GM18951 (cell line): ENCODE results near the gene DNAJB2.

Source experiments
- POLR2A ChIP-seq: IDR thresholded peaks from 4 replicates; pipeline ENCODE4 v1.6.1; 2011; ENCODE audit warnings: mild to moderate bottlenecking; ENCODE audit not compliant: insufficient read length, insufficient read depth; ENCODE audit errors: extremely low read depth
- in situ Hi-C: fragments of 300-500 bp; cut with MboI; formaldehyde crosslinking; loops from one replicate; pipeline ENCODE4 v1.12.0; 2022; ENCODE audit warnings: low sequenced_read_pairs, mixed read lengths, inconsistent platforms; ENCODE audit not compliant: unreplicated experiment

Gene DNAJB2

DNA sequence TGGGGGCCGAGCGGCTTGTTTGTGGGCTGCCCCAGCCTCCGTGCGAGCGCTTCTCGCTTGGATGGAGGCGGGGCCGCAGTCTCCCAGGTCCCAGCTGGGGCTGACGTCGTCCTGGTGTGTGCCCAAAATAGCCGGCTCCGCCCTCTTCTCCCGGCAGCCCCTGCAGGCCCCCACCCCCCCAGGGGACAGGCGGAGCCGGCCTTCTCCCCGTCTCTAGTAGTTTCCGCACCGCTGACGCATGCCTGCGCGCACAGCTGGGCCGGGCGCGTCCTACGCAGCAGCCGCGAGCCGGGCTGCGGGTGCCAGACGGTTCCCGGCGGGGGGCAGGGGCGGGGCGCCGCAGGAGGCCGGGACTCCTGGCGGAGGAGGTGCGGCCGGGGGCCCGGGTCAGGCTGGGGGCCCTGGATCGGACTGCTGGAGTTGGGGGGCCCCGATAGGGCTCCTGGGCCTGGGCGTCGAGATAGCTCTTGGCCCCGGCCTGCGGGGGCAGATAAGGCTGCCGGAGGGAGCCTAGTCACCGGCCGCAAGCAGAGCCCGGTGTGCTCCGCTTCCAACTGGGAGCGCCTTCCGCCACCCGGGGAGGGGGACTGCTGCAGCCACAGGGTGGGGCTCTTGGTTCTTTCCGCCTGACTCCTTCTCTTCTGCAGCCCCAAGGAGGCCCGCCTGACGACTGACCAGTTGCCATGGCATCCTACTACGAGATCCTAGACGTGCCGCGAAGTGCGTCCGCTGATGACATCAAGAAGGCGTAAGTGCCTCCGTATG is at the start of gene DNAJB2:
Gene DNAJB2 (plus strand): TSS at position 216 of the 765 bp plus-strand sequence. CDS start 468 bp downstream, at position 684.
- TF ChIP-seq POLR2A, result peak; percentile 94
- in situ Hi-C loops, result no loop called here

DNA sequence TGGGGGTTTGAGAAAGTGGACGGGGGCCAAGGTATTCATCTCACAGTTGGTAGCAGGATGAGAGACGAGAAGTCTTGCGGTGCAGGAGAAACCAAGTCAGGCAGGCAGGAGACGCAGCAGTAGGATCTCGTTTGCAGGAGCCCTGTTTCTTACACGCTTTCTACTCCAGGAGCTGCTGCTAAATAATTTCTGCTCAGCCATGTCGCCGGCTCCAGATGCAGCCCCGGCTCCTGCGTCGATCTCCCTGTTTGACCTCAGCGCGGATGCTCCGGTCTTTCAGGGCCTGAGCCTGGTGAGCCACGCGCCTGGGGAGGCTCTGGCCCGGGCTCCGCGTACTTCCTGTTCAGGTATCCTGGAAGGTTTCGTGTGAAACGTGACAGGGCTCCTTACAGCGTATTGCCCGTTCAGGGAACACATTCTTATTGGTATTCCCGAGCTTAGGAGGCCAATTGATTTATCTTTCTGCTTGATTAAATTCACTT is 49.1 kb upstream of the DNAJB2 start:
- TF ChIP-seq POLR2A, result no peak
- in situ Hi-C loops, result no loop called here

DNA sequence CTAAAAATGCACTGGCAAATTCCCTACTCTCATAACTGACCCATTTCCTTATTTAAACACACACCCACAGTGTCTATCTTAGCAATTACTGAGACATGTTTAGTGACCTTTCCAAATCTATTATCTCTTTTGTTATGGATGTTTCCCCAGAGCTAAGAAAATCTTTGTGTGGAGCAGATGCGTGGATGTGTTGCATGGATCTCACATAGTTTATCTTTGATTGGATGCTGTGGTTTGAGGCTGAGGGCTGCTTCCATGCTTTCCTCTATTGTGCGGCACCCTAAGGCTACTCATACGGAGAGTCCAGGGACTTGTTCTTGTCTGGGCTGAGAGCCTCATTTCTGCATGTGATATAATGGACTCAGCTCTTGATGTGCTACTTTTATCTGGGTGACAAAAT is 44.8 kb upstream of the DNAJB2 start:
- in situ Hi-C loops, result no loop called here

DNA sequence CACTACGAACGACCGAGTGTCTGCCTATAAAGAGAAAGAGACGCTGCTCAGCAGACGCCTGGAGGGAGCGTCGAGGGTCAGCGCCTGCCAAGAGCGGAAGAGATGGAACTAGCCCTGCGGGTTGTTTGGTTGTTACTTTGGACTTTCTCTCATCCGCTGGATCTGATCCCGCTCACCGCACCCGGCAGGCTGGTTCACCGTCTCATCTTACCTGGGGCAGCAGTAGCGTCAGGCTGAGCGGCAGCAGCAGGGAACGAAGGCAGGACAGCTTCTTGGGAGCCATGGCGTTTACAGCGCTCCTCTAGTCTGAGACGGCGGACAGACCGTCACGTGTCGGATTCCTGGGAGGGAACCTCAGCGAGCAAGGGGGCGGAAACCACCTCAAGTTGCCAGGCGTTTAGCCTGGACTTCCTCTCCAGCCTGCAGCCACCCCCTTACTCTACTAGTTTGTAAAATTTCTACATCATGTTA is 35.8 kb upstream of the DNAJB2 start:
- in situ Hi-C loops, result no loop called here
- TF ChIP-seq POLR2A, result no peak

More for the DNA sequence above, 44.8 kb upstream of the DNAJB2 start:
- no peak for TF ChIP-seq POLR2A

DNA sequence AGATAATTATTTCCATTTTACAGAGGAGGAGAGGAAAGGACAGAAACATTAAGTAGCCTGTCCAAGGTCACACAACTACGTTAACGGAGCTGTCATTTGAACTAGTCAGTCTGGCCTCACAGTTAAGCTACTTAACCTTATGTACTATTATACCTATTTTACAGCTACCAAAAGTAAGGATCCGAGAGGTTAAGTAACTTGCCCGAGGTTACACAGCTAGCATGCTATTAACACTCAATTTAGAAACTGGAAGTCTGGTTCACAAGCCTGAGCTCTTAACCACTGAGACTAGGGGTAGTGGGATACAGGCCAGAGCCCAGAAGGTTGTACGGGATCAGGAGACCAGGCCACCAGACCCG is 34.4 kb upstream of the DNAJB2 start:
- in situ Hi-C loops, result no loop called here
- no peak for TF ChIP-seq POLR2A

DNA sequence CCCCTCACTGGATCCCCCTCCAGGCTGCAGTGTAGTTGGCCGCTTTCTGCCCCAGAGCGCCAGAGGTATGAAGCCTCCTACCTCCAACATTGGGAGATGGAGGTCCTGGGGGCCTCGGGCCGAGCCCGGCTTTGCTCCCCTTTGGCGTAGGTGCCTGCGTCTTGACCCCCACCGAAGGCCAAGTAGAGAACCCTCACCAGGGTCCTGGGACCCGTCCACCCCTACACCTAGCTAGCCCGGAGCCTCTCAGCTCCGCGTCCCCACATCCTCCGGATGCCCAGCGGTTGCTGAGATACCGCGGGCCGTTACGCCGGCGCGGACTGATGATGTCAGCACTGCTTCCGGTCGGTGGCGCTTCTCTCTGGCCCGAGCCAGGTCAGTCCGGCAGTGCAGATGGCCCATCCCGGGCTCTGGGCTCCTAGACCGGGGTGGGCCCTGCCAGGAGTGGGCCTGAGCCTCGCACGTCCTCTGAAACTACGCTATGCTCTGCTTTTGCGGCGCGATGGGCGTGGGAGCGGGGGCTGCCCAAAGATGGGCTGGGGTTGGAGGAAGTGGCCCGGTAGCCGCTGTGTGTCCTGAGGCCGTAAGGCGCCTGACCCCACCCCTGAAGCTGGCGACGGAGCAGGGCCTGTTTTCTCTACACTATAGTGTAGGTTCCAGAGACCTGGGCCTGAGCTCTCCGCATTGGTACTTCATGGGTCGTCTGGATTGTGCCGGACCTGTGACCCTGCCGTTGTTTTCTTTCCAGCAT is 33.8 kb upstream of the DNAJB2 start, which contains the start of the genes GLB1L and STK16:
Gene GLB1L (minus strand): TSS at position 297 of the 751 bp plus-strand sequence. CDS start 1,871 bp downstream, outside the sequence.
Gene STK16 (plus strand): TSS at position 332 of the 751 bp plus-strand sequence. CDS start 521 bp downstream, outside the sequence.
- peak; percentile 92 for TF ChIP-seq POLR2A
- in situ Hi-C loops, result no loop called here

DNA sequence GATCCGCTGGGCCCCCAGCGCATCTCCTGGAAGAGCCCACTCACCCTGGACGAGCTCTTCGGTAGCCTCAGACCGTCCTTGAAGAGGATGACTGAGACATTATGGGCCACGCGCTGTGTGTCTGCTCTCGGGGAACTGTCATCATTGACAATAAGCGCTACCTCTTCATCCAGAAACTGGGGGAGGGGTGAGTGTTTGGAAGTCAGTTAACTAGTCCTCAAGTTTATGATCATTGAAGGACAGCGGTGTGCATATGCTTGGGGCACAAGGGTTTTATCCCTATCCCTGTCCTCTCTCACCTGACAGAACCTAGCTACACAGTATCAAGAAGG is 33.3 kb upstream of the DNAJB2 start:
- no peak for TF ChIP-seq POLR2A
- in situ Hi-C loops, result no loop called here

DNA sequence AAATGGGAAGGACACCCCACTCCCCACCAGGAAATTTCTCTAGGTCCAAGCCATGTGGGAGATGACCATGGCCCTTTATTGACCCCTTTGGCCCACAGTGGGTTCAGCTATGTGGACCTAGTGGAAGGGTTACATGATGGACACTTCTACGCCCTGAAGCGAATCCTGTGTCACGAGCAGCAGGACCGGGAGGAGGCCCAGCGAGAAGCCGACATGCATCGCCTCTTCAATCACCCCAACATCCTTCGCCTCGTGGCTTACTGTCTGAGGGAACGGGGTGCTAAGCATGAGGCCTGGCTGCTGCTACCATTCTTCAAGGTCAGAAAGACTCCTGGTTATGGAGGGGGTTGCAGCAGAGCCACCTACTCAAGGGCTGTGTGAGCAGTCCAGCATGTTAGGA is 32.6 kb upstream of the DNAJB2 start:
- in situ Hi-C loops, result no loop called here
- TF ChIP-seq POLR2A, result no peak

DNA sequence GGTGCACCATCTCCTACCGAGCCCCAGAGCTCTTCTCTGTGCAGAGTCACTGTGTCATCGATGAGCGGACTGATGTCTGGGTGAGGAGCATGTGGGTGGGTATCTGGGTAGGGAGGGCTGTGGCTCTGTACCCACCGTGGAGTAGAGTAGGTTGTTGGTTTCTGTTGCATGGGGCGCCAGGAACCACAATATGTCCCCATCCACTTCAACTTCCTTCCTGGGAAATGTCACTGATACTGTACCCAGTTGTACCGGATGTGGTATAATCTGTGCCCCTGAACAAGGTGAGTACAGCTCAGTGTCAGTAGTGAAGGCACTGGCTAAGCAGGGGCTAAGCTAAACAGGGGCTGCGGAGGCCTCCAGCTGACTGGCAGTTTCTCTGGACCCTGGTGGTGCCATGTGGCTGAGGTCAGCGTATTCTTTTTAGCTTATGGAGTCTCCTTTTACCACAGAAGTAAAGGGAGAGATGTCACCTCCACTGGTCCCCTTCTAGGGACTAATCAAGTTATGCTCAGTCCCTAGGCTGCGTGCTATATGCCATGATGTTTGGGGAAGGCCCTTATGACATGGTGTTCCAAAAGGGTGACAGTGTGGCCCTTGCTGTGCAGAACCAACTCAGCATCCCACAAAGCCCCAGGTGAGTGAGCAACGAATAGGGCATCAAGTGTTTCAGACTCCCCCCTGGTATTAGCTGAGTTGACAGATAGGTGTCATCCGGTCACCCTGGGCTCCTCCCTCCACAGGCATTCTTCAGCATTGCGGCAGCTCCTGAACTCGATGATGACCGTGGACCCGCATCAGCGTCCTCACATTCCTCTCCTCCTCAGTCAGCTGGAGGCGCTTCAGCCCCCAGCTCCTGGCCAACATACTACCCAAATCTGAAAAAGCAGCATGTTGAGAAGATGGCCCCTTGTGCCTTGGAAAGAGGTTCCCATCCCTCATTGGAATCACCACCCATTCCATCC is 31.2 kb upstream of the DNAJB2 start:
- in situ Hi-C loops, result no loop called here
- peak; percentile 9 for TF ChIP-seq POLR2A

DNA sequence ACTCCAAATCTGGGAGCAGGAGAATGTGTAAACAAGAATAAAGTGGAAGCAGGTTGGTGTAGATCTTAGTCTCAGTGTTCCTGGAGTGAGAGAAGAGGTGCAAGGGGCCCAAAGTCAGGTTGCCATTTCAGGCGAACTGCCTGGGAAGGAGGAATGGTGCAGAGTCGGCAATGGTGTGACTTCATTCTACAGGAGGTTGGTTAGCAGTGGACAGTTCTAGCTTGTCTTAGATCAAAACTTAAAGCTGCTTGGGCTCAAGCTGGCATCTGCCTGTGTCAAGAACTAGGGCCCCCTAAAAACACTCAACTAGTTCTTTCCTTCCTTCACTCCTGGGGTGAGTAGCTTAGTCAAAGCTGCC is 30.3 kb upstream of the DNAJB2 start:
- in situ Hi-C loops, result no loop called here
- no peak for TF ChIP-seq POLR2A

DNA sequence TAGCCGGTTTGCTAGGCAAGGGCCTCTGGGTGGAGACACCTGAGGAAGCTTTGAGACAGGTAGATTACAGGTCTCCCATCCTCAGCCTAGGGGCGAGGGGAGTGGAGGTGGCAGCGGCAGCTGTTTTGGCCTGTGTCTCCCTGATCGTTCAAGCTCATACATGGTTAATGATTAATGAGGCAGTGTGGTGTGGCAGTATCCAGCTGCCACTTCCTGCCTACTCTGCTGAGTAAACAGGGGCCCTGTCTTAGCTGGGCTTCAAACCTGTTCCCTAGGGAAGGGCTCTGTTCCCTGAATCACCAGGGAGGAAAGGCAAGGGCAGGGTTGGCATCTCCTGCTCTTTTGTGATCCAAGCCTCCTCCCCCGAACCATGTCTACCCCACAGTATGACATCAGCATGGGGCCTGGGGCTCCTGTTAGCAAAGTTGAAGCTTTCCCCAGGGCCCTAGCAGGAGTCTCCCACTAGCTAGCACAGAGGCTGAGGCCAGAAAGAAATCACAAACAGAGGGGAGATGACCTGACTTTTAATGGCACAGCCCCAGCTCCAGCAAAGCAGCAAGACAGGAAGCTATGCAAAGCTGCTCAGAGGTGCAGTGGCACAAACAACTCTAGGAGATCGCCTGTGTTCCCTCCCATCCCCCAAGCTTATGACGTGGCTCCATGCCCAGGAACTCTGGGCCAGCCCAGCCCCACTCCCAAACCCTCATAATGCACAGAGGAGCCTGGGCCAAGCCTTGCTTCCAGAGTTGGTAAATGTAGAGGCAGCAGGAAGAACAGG is 29.8 kb upstream of the DNAJB2 start:
- peak; percentile 45 for TF ChIP-seq POLR2A
- in situ Hi-C loops, result no loop called here

DNA sequence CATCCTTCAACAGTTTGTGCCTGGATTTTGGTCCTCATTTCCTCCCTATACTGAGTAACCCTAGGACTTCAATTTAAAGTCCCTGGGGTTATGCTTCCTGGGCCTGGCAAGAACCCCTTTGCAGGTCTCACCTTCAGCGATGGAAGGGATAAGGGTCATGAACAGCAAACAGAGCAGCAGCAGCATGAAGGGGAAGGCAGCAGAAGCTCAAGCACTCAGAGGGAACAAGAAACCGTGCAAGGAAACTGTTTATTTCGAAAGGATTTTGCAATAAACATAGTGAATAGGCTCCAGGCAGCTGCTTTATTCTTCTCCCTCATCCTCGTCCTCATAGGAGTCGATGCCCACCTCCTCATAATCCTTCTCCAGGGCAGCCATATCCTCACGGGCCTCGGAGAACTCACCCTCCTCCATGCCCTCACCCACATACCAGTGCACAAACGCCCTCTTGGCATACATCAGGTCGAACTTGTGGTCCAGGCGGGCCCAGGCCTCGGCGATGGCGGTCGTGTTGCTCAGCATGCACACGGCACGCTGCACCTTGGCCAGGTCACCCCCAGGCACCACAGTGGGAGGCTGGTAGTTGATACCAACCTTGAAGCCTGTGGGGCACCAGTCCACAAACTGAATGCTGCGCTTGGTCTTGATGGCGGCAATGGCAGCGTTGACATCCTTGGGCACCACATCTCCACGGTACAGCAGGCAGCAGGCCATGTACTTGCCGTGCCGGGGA is 29.0 kb upstream of the DNAJB2 start:
- in situ Hi-C loops, result no loop called here

DNA sequence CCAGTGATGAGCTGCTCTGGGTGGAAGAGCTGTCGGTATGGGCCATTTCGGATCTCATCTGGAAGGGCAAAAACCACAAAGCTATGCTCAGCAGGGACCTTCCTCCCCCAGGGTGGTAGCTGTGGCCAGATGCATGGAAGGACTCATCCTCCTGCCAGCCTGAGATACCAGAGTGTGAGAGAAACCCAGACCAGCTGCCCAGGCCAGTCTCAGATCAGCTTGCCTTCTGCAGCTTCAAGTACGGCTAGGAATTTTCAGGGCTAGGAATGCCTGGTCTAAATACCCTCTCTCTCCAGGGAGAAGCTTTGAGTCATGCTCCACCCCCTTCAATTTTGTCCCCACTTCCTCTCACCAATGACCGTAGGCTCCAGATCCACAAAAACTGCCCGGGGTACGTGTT is 27.5 kb upstream of the DNAJB2 start:
- no peak for TF ChIP-seq POLR2A
- in situ Hi-C loops, result no loop called here

More for the DNA sequence above, 29.0 kb upstream of the DNAJB2 start:
- peak; percentile 30 for TF ChIP-seq POLR2A
